Neural crest cell (in vitro differentiated cells): Measurements from ENCODE around the gene OR1F1. TPM values are rescaled to one million over a fixed set of nuclear protein-coding genes. Genes with fewer than 3 reads are reported as not detected.

Source experiments
- DNase-seq: peaks from one replicate; pipeline ENCODE4 v3.0.0; 2021; ENCODE audit warnings: low read depth, mixed read lengths, low spot score
- H3K27ac Mint-ChIP-seq: one replicate; pipeline ENCODE4 v1.8.0; 2021; ENCODE audit warnings: mild to moderate bottlenecking, mixed read lengths; ENCODE audit not compliant: unreplicated experiment
- H3K27me3 Mint-ChIP-seq: 2 replicates; pipeline ENCODE4 v1.8.0; 2021; ENCODE audit warnings: low read depth, mild to moderate bottlenecking, mixed read lengths
- H3K36me3 Mint-ChIP-seq: 2 replicates; pipeline ENCODE4 v1.8.0; 2021; ENCODE audit warnings: low read depth, mild to moderate bottlenecking, mixed read lengths
- H3K4me1 Mint-ChIP-seq: 2 replicates; pipeline ENCODE4 v1.8.0; 2021; ENCODE audit warnings: mixed read lengths
- H3K4me3 Mint-ChIP-seq: one replicate; pipeline ENCODE4 v1.8.0; 2021; ENCODE audit warnings: mild to moderate bottlenecking, mixed read lengths
- H3K9me3 Mint-ChIP-seq: 2 replicates; pipeline ENCODE4 v1.8.0; 2021; ENCODE audit warnings: mixed read lengths
- total RNA-seq: library from RNA; stranded (reverse); gene quantifications from 2 replicates; pipeline ENCODE4 v1.2.1, GENCODE V29; 2021
- TF ChIP-seq, protein P1 (sequence below): fragments of 200-600 bp; sonication (generic); conservative IDR thresholded peaks from 2 replicates; pipeline ENCODE4 v1.5.0; 2021; ENCODE audit warnings: antibody characterized with exemption, mild to moderate bottlenecking

OR1F1 gene
- total RNA-seq, 1 donor from 2014 or later, result 0.35 TPM

GRCh38 chr16:3188675-3188924, 596 bp downstream of the OR1F1 start:
- peaks cover 39% of the 10 kb centered on the region for H3K4me1 Mint-ChIP-seq
- H3K27ac Mint-ChIP-seq, result no peak overlapping the region
- no peaks in the 10 kb centered on the region for H3K9me3 Mint-ChIP-seq
- TF ChIP-seq, protein P1, sequence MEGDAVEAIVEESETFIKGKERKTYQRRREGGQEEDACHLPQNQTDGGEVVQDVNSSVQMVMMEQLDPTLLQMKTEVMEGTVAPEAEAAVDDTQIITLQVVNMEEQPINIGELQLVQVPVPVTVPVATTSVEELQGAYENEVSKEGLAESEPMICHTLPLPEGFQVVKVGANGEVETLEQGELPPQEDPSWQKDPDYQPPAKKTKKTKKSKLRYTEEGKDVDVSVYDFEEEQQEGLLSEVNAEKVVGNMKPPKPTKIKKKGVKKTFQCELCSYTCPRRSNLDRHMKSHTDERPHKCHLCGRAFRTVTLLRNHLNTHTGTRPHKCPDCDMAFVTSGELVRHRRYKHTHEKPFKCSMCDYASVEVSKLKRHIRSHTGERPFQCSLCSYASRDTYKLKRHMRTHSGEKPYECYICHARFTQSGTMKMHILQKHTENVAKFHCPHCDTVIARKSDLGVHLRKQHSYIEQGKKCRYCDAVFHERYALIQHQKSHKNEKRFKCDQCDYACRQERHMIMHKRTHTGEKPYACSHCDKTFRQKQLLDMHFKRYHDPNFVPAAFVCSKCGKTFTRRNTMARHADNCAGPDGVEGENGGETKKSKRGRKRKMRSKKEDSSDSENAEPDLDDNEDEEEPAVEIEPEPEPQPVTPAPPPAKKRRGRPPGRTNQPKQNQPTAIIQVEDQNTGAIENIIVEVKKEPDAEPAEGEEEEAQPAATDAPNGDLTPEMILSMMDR, result no peak
- peaks cover 4% of the 10 kb centered on the region for H3K36me3 Mint-ChIP-seq
- peaks cover 93% of the 10 kb centered on the region for H3K27me3 Mint-ChIP-seq
- DNase-seq, result no peak
- peak overlapping the region; percentile 98 for H3K4me3 Mint-ChIP-seq

DNA sequence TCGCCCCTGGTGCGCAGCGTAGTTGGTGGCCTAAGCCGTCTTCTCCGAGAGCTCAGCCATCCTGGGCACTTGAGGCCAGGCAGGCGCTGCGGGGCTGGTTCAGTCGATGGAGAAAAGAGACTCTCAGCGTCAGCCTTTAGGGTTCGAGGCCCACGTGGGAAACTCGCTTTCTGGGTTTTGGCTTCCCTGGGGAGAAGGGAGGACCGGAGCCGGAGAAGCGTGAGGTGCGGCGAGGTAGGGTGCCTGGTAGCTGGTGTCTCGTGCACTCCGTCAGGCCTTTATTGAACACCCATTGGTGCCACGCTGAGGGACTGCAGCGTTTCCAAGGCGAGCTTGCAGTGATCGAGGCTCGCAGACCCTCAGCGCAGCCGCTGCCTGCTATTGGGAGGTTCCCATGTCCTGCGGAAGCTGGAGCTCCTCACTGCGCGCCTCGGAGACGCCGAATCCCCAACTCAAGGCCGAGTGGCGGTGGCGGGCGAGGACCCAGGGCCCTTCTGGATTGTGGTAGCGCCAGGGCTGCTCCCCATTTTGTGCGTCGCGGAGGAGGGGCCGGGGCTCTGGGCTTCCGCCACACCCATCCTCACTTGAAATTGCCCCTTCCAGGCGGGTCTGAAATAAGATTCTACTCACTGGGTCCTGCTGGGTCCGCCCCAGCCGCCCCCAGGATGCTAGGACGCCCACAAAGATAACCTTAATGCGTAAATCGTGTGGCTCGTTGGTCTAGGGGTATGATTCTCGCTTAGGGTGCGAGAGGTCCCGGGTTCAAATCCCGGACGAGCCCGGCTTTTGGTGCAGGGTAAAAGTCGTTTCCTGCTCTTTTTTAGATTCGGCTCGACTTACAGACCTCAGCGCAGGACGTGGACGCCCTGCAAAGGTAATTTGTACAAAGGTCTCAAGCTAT, 1.2 kb downstream of the OR1F1 start:
- TF ChIP-seq, protein P1, result no peak
- Mint-ChIP-seq H3K9me3 (no peaks in the 10 kb centered on the region), H3K36me3 (peaks cover 1% of the 10 kb centered on the region), H3K27me3 (peaks cover 93% of the 10 kb centered on the region), H3K4me3 (peak overlapping the region; percentile 98), H3K4me1 (peaks cover 34% of the 10 kb centered on the region), H3K27ac (no peak overlapping the region)
- DNase-seq, result peak; percentile 55

GRCh38 chr16:3189869-3190268, 1.9 kb downstream of the OR1F1 start:
- Mint-ChIP-seq H3K27ac (no peak overlapping the region), H3K9me3 (no peaks in the 10 kb centered on the region), H3K4me3 (peak overlapping the region; percentile 98), H3K4me1 (peaks cover 31% of the 10 kb centered on the region), H3K27me3 (peaks cover 94% of the 10 kb centered on the region), H3K36me3 (no peaks in the 10 kb centered on the region)
- DNase-seq, result no peak
- TF ChIP-seq, protein P1, result no peak

- peaks cover 98% of the 10 kb centered on the region for H3K27me3 Mint-ChIP-seq
Measured at GRCh38 chr16:3190949-3191353, 2.9 kb downstream of the OR1F1 start.

GRCh38 chr16:3192476-3193019, 4.5 kb downstream of the OR1F1 start:
- TF ChIP-seq, protein P1, result no peak
- H3K27me3 Mint-ChIP-seq, result peaks cover 94% of the 10 kb centered on the region
- DNase-seq, result no peak
- no peak overlapping the region for H3K27ac Mint-ChIP-seq
- peaks cover 30% of the 10 kb centered on the region for H3K4me1 Mint-ChIP-seq
- H3K9me3 Mint-ChIP-seq, result no peaks in the 10 kb centered on the region
- H3K36me3 Mint-ChIP-seq, result no peaks in the 10 kb centered on the region
- H3K4me3 Mint-ChIP-seq, result no peak overlapping the region

More at GRCh38 chr16:3190949-3191353, 2.9 kb downstream of the OR1F1 start:
- DNase-seq, result no peak
- Mint-ChIP-seq H3K4me1 (peaks cover 31% of the 10 kb centered on the region), H3K9me3 (no peaks in the 10 kb centered on the region), H3K27ac (no peak overlapping the region), H3K36me3 (no peaks in the 10 kb centered on the region), H3K4me3 (peak overlapping the region; percentile 98)
- TF ChIP-seq, protein P1, result no peak
